GM19240 (cell line): Measurements from ENCODE around the gene EPB41L2.
"Not testable (repeated sequence)": the region's sequence is repeated elsewhere in the genome, so short reads cannot be mapped to it uniquely, and the experiment has no call there.

Source experiments
- DNase-seq: peaks from one replicate; pipeline ENCODE4 v3.0.0; 2011; ENCODE audit warnings: low spot score; ENCODE audit not compliant: insufficient read length

The EPB41L2 gene

DNA sequence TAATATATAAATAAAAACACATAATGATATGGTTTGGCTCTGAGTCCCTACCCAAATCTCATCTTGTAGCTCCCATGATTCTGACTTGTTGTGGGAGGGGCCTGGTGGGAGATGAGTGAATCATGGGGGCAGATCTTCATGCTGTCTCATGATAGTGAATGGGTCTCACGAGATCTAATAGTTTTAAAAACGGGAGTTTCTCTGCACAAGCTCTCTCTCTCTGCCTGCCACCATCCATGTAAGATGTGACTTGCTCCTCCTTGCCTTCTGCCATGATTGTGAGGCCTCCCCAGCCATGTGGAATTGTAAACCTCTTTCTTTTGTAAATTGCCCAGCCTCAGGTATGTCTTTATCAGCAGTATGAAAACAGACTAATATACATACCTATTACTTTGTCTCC, 147.4 kb downstream of the EPB41L2 start:
- DNase-seq: not testable (repeated sequence)

- no peak for DNase-seq
Measured at GRCh38 chr6:130913120-130913519, 149.9 kb downstream of the EPB41L2 start.

GRCh38 chr6:130912434-130912833, 150.6 kb downstream of the EPB41L2 start:
- no peak for DNase-seq

GRCh38 chr6:130908958-130909357, 154.1 kb downstream of the EPB41L2 start:
- no peak for DNase-seq

GRCh38 chr6:130908188-130908587, 154.9 kb downstream of the EPB41L2 start:
- no peak for DNase-seq

DNA sequence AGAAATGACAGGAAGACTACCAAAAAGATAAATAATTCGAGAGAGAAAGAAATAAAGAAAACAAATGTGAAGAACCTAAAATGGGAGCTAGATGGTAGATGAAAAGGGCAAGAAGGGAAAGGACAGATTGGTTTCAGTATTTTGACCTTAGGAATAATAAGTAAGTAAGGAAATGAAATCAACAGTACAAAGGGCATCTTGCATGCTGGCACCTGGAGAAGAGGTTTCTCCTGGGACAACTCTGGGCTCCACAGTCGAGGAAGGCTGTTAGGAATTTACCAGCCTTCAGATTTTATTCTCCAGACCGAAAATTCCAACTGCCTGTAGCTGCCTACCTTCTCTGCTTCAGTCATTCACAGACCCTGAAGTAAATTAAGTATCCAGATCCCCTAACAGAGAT, 155.4 kb downstream of the EPB41L2 start:
- DNase-seq: no peak

GRCh38 chr6:130906736-130907381, 156.2 kb downstream of the EPB41L2 start:
- no peak for DNase-seq

- DNase-seq: no peak
Measured at GRCh38 chr6:130903602-130904001, 159.4 kb downstream of the EPB41L2 start.

DNA sequence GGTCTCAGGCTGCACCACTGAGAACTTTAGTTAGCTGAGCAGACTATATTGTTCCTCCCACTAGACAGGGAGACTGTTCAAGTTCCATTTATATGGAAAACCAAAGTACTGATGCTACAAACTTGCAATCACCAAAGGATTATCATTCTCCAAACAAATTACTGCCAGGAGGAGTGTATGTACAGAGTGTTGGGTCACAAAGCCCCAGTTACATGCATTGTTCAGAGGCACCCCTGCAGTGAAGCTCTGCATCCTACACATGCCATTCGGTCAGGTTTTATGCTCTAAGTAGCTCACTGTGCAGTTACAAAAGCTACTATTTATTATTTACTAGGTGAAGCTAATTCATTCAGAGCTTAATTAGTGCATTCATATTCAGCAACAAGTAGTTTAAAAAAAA, 160.0 kb downstream of the EPB41L2 start:
- no peak for DNase-seq

- DNase-seq: no peak
Measured at GRCh38 chr6:130900913-130901312, 162.1 kb downstream of the EPB41L2 start.

DNA sequence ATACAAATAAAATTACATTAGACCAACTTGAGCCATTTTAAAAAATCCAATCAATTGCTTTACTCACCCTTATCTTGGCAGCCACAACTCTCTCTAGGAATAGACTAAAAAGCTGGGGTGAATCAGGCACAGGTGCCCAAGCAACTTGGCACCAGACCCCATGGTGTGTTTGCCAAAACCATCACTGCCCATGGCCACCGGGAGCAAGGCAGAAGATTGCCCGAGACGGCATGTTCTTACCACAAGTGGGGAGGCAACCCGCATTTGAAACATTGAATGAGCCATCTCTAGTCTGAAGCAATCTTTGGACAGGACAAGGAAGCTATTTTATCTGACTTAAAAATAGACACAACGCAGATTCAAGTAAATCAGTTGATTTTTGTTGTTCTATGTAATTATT, 166.8 kb downstream of the EPB41L2 start:
- no peak for DNase-seq

DNA sequence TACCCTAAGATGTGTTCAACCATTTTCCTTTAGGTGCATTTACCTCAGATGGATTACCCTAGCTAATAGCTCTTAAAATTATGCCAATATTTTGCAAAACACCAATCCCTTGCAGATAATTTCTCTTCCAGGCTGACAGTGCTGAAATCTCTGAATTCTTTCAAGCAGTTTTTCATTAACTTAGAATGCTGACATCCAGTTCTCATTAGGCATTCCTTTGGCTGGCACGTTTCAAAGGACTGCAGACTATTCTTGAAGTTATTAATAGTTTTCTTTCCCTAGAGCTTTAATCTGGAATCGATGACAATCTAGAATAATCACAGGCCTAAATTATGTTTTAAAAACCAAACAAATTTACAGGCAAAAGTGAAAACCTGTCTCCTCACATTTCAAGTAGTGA, 167.5 kb downstream of the EPB41L2 start:
- no peak for DNase-seq

DNA sequence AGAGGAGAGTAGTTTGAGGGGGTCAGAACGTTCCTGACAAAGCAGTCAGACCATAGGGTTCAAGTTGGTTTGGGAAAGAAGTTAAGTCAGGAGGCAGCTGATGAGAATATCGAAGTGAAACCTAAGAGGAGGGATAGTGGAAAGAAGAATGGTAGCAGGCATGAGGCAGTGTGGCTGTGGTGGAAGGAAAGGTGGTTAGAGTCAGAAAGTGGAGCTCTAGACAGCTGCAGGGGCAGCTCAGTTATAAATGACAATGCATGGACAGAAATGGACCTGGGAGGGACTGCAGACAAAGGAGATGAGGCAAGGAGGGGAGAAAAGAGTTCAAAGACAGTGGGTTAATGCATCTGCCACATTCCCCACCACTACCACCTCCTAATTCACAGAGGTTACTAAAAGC, 169.3 kb downstream of the EPB41L2 start:
- no peak for DNase-seq

- DNase-seq: no peak
Measured at GRCh38 chr6:130893277-130893676, 169.8 kb downstream of the EPB41L2 start.

GRCh38 chr6:130890521-130890971, 172.5 kb downstream of the EPB41L2 start:
- no peak for DNase-seq

DNA sequence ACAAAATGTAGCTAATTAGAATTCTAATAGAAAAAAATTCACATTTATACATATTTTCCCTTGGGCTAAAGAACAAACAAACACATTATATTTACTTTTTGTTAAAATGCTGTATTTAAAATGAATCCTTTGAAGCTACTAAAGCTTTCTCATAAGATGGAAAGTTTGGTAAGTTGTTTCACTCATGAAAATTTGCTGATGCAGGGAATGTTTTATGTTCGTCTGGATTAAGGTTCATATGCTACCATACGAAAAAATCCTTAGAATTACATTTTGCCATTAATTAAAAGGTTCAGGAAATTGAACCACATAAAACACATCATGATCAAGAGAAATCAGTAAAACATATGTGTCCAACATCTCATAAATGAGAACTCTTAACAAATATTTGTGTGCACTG, 173.6 kb downstream of the EPB41L2 start:
- no peak for DNase-seq

GRCh38 chr6:130888246-130888645, 174.8 kb downstream of the EPB41L2 start:
- no peak for DNase-seq

DNA sequence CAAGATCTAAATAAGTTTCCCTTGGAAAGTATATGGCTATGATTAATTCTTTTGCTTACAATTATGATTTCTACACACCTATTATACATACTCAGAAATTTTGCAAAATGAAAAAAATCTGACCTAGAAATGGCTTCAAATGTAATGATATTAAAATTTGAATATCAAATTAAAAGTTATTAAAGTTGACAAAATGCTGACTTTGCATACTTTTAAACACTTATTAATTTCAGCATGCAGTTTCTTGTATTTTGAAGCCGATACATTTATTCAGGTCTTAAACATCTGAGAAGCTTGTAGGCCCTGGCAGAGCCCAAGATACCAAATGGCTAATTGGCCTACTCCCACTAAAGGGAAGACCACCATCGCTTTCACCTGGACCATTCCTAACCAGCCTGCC, 176.1 kb downstream of the EPB41L2 start:
- no peak for DNase-seq

DNA sequence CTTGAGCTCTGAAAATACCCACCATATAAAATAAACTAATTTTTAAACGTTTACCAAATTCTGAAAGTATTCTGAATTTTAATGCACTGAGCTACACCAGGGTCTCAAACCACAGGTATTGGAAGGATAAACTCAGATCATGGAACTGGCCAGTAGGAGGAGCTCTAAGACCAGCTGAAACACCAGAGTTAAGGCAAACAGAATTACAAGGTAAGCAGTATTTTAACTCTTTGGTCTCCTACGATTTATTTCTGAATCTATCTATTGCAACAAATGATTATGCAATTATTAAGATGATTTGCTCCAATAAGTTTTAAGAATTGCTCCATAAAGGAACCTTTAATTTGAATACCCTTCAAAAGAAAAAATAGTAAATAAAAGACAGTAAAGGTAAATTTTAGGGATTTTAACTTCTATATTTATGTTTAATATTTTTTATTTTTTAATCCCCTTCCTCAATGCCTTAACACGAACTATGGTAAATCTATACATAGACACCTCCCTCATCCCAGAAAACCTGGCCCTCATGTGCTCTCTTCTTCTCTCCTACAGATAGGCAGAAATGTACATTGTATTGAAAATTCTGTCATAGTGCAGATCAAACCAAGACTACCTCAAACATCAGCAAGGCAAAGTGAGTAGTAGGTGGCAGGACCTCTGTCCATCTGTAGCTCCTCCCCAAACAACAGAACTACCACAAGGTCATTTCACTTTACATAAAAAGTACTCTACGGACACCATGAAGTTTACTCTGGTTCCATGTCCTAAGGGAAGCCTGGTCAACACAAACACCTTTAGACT, 177.5 kb downstream of the EPB41L2 start:
- DNase-seq: peak; percentile 13

- no peak for DNase-seq
Measured at GRCh38 chr6:130882370-130882769, 180.7 kb downstream of the EPB41L2 start.

DNA sequence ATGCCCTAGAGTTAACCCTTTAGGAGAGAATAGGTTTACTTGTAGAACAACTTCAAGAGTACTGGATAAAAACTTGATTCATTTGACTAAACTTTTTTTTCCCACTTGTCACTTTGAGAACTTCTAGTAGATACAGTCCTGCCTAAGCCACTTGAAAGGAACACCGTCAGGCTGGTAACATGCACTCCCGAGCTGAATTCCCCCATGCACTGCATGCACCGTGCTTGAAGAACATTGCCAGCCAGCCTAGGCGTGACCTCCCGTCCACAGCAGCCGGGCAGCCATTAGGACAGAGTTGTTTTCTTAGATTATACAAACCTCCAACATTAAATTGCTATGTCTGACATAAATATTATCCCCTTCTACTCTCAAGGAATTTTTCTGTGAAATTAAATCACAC, 183.2 kb downstream of the EPB41L2 start:
- DNase-seq: no peak

- no peak for DNase-seq
Measured at GRCh38 chr6:130873746-130874145, 189.3 kb downstream of the EPB41L2 start.
